ENCODE data around the gene ARHGEF17. TPM values are rescaled to one million over a fixed set of nuclear protein-coding genes. Genes with fewer than 3 reads are reported as not detected.
A peak's percentile ranks its signal among the peaks of the same experiment; 100 is the strongest.

The ARHGEF17 gene
- total and polyA plus RNA-seq, 2 of the 13 experiments (the other 11 are each of a cell fraction or from before 2014, with no cell fraction given): 10.7 to 28.8 TPM

- TF ChIP-seq E2F1 (CRISPR knock-in tag; IDR thresholded peaks at IDR 0.05) (no peak), ZNF678 (CRISPR knock-in tag; IDR thresholded peaks at IDR 0.05) (no peak), ZNF746 (CRISPR knock-in tag; IDR thresholded peaks at IDR 0.05) (no peak), DPF2 (CRISPR knock-in tag; IDR thresholded peaks at IDR 0.05; ENCODE audit: borderline replicate concordance, low read depth) (no peak), TAF1 (CRISPR knock-in tag; IDR thresholded peaks at IDR 0.05) (no peak), RAD21 (CRISPR knock-in tag; IDR thresholded peaks at IDR 0.05) (no peak), RCOR2 (CRISPR knock-in tag; IDR thresholded peaks at IDR 0.05) (0 out of 2 replicates have a peak, but pooled peaks have one; percentile 32), ZNF891 (CRISPR knock-in tag; IDR thresholded peaks at IDR 0.05) (no peak), LCORL (IDR thresholded peaks at IDR 0.05) (no peak), LCORL (CRISPR knock-in tag; IDR thresholded peaks at IDR 0.05) (no peak), ZNF652 (CRISPR knock-in tag; IDR thresholded peaks at IDR 0.05; ENCODE audit: borderline replicate concordance, low read depth) (no peak), RORA (CRISPR knock-in tag; IDR thresholded peaks at IDR 0.05) (no peak), ZNF367 (CRISPR knock-in tag; IDR thresholded peaks at IDR 0.05; ENCODE audit: borderline replicate concordance) (no peak), CEBPG (CRISPR knock-in tag; IDR thresholded peaks at IDR 0.05) (peak; percentile 75), ZNF431 (CRISPR knock-in tag; IDR thresholded peaks at IDR 0.05; ENCODE audit: borderline replicate concordance, low read depth) (no peak), CENPBD1 (CRISPR knock-in tag; IDR thresholded peaks at IDR 0.05; ENCODE audit: borderline replicate concordance, low read depth) (no peak), ZNF30 (CRISPR knock-in tag; IDR thresholded peaks at IDR 0.05) (no peak), KLF13 (CRISPR knock-in tag; IDR thresholded peaks at IDR 0.05) (no peak), ZFP90 (CRISPR knock-in tag; IDR thresholded peaks at IDR 0.05; ENCODE audit: borderline replicate concordance) (no peak), ZC3H4 (CRISPR knock-in tag; IDR thresholded peaks at IDR 0.05; ENCODE audit: borderline replicate concordance) (no peak)
- TF ChIP-seq, protein P1, sequence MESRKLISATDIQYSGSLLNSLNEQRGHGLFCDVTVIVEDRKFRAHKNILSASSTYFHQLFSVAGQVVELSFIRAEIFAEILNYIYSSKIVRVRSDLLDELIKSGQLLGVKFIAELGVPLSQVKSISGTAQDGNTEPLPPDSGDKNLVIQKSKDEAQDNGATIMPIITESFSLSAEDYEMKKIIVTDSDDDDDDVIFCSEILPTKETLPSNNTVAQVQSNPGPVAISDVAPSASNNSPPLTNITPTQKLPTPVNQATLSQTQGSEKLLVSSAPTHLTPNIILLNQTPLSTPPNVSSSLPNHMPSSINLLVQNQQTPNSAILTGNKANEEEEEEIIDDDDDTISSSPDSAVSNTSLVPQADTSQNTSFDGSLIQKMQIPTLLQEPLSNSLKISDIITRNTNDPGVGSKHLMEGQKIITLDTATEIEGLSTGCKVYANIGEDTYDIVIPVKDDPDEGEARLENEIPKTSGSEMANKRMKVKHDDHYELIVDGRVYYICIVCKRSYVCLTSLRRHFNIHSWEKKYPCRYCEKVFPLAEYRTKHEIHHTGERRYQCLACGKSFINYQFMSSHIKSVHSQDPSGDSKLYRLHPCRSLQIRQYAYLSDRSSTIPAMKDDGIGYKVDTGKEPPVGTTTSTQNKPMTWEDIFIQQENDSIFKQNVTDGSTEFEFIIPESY (CRISPR knock-in tag; IDR thresholded peaks at IDR 0.05): peak; percentile 24
- TF ChIP-seq, protein P2, sequence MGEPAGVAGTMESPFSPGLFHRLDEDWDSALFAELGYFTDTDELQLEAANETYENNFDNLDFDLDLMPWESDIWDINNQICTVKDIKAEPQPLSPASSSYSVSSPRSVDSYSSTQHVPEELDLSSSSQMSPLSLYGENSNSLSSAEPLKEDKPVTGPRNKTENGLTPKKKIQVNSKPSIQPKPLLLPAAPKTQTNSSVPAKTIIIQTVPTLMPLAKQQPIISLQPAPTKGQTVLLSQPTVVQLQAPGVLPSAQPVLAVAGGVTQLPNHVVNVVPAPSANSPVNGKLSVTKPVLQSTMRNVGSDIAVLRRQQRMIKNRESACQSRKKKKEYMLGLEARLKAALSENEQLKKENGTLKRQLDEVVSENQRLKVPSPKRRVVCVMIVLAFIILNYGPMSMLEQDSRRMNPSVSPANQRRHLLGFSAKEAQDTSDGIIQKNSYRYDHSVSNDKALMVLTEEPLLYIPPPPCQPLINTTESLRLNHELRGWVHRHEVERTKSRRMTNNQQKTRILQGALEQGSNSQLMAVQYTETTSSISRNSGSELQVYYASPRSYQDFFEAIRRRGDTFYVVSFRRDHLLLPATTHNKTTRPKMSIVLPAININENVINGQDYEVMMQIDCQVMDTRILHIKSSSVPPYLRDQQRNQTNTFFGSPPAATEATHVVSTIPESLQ (CRISPR knock-in tag; conservative IDR thresholded peaks at IDR 0.05): no peak
These were observed 10.5 kb downstream of the ARHGEF17 start (continued) for GRCh38 chr11:73318501-73319011.

Data from HepG2 (cell line).